Heart left ventricle (tissue), 16 donors: ENCODE measurements around the gene CNOT4. TPM values are rescaled to one million over a fixed set of nuclear protein-coding genes. Genes with fewer than 3 reads are reported as not detected.

Experiments
- ATAC-seq, 4 donors: fragments of 200-7000 bp; cut with Tn5 transposase; one replicate each; pipeline ENCODE4 v1.9.1; 2020 to 2022; ENCODE audit warnings: moderate library complexity in 4 of 4, mild to moderate bottlenecking in 3 of 4, moderate number of reproducible peaks in 1 of 4
- DNase-seq, 5 donors: peaks; one replicate each; pipeline ENCODE4 v3.0.0-alpha.2; 2020
- H3K27ac ChIP-seq, 12 donors: fragments of 200-600 bp; sonication (generic) in 4 of 12; one replicate each; pipeline versions ENCODE4 v1.5.0 to v1.8.0; 2016 to 2022; ENCODE audit warnings: mild to moderate bottlenecking in 2 of 12
- H3K27me3 ChIP-seq, 9 donors: fragments of 200-600 bp; sonication (generic) in 2 of 9; one replicate each; pipeline versions ENCODE4 v1.5.1 to v1.8.0; 2016 to 2022; ENCODE audit warnings: mild to moderate bottlenecking in 3 of 9
- H3K36me3 ChIP-seq, 9 donors: fragments of 200-600 bp; sonication (generic) in 2 of 9; one replicate each; pipeline versions ENCODE4 v1.5.0 to v1.8.0; 2018 to 2022; ENCODE audit warnings: mild to moderate bottlenecking in 2 of 9
- H3K4me1 ChIP-seq, 12 donors: fragments of 200-600 bp; sonication (generic) in 4 of 12; one replicate each; pipeline versions ENCODE4 v1.5.0 to v1.8.0; 2016 to 2022; ENCODE audit warnings: mild to moderate bottlenecking in 3 of 12
- H3K4me3 ChIP-seq, 12 donors: fragments of 200-600 bp; sonication (generic) in 4 of 12; one replicate each; pipeline versions ENCODE4 v1.5.0 to v1.8.0; 2017 to 2022; ENCODE audit warnings: mild to moderate bottlenecking in 9 of 12, moderate library complexity in 4 of 12
- H3K9me3 ChIP-seq, 12 donors: fragments of 200-600 bp; sonication (generic) in 4 of 12; one replicate each; pipeline versions ENCODE4 v1.5.0 to v1.8.0; 2016 to 2022; ENCODE audit warnings: mild to moderate bottlenecking in 1 of 12
- POLR2A ChIP-seq, 2 donors: fragments of 450-650 bp; IDR thresholded peaks; one replicate each; pipeline ENCODE4 v1.6.1; 2017; ENCODE audit warnings: antibody characterized with exemption in 2 of 2, mild to moderate bottlenecking in 2 of 2, moderate library complexity in 2 of 2
- WGBS, 4 donors: extraction: QIAGEN DNeasy Blood & Tissue Kit in 2 of 4; methylation state at CpG; one replicate each; pipeline versions ENCODE4 v1.1.5 to v1.1.7; 2013 to 2018; 5-methylcytosine and 5-hydroxymethylcytosine counted together
- intact Hi-C, 10 donors: fragments of 100-400 bp; cut with DNase I; formaldehyde crosslinking; loops; one replicate each; pipeline versions ENCODE4 v1.11.1 to v1.14.2; 2022
- polyA plus RNA-seq, 2 donors: library from polyadenylated mRNA; stranded (reverse); fragments of 200-250 nt; gene quantifications; one replicate each; pipeline ENCODE4 v1.2.3, GENCODE V29; 2013
- total RNA-seq, 9 donors: library from RNA; depleted of rRNA in 2 of 9; stranded (reverse); fragments of >200 nt in 2 of 9; fragmentation: NEBNext Ultra II Directional in 3 of 9; extraction: Animal tissue kit (Norgen Biotek cat#: 25700) in 3 of 9; gene quantifications; one replicate each; pipeline versions ENCODE4 v1.1.0 to v1.2.4, GENCODE V29; 2016 to 2023
- TF ChIP-seq, protein P1 (sequence below), 12 donors: fragments of 200-600 bp; sonication (generic) in 4 of 12; IDR thresholded peaks; one replicate each; pipeline versions ENCODE4 v1.5.0 to v1.8.0; 2018 to 2022; ENCODE audit warnings: antibody characterized with exemption in 12 of 12, mild to moderate bottlenecking in 5 of 12
- donor health status: ischemic (EF 13 %, LVEDD 7.1; RV severe dilation, severe dysfunction).
- donor health status: healthy with polysubstance abuse.
- donor health status: DM: no; HTN: yes; CAD: no.
- donor health status: DM: no; HTN: no; CAD: no.
- donor health status: ischemic (EF 25% LVEDD 6.9; RV normal size, moderate dysfunction).
- donor health status: ischemic (EF 25% LVEDD 5.7; RV mildly dilated, moderate dysfunction).
- donor health status: healthy.
- donor health status: DM: yes; HTN: yes; CAD: no.
- donor health status: ischemic (EF 35%, LVEDD 5.7; RV mildly dilated, moderate dysfunction).
- donor health status: nonischemic (EF 11% LVEDD 7.7; RV severe dilation, severe dysfunction).
- donor health status: DM: yes; HTN: yes; CAD: no.
- donor health status: PGD.
- donor health status: ischemic (EF 29% LVEDD 5.4; RV normal size, mild dysfunction).
- donor health status: nonischemic (EF 23%, LVEDD 6.1; RV moderate dilation, normal function).

Gene CNOT4
- total and polyA plus RNA-seq, 11 donors, result 7.9 to 29.2 (median 23.7) TPM

DNA sequence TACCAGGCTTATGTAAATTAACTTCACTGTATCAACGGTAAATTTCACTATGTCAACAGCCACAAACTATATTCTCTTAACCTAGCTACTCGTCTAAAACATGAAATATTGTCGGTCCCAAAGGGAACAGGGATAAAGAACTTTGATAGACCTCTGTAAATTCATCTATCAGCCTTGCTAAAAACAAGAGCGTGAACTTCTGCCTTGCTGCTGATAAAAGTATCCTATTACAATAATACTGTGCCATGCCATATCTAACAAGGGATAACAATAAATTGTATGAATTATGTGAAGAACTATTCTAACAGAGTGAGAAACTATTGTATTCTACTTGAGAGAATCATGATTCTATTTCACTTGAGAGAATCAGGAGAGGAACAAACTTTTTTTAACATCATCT lies 117.2 kb downstream of the CNOT4 start:
- 70 to 85% (median 78%) methylated on average over 4 of the region's 4 CpGs for WGBS, 4 donors
- H3K4me3 ChIP-seq, result no peak overlapping the region
- H3K36me3 ChIP-seq, result peaks cover 0 to 46% (median 38%) of the 10 kb centered on the region in 9 donors
- H3K27ac ChIP-seq, result no peak overlapping the region
- intact Hi-C loops, result no loop called here
- no peaks in the 10 kb centered on the region for H3K9me3 ChIP-seq
- DNase-seq, result no peak
- H3K4me1 ChIP-seq, result peaks cover 0 to 22% (median 10%) of the 10 kb centered on the region in 12 donors
- no peak for ATAC-seq
- TF ChIP-seq, protein P1, sequence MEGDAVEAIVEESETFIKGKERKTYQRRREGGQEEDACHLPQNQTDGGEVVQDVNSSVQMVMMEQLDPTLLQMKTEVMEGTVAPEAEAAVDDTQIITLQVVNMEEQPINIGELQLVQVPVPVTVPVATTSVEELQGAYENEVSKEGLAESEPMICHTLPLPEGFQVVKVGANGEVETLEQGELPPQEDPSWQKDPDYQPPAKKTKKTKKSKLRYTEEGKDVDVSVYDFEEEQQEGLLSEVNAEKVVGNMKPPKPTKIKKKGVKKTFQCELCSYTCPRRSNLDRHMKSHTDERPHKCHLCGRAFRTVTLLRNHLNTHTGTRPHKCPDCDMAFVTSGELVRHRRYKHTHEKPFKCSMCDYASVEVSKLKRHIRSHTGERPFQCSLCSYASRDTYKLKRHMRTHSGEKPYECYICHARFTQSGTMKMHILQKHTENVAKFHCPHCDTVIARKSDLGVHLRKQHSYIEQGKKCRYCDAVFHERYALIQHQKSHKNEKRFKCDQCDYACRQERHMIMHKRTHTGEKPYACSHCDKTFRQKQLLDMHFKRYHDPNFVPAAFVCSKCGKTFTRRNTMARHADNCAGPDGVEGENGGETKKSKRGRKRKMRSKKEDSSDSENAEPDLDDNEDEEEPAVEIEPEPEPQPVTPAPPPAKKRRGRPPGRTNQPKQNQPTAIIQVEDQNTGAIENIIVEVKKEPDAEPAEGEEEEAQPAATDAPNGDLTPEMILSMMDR (IDR thresholded peaks at IDR 0.05), result no peak
- TF ChIP-seq POLR2A (IDR thresholded peaks at IDR 0.05), result no peak
- no peaks in the 10 kb centered on the region for H3K27me3 ChIP-seq

DNA sequence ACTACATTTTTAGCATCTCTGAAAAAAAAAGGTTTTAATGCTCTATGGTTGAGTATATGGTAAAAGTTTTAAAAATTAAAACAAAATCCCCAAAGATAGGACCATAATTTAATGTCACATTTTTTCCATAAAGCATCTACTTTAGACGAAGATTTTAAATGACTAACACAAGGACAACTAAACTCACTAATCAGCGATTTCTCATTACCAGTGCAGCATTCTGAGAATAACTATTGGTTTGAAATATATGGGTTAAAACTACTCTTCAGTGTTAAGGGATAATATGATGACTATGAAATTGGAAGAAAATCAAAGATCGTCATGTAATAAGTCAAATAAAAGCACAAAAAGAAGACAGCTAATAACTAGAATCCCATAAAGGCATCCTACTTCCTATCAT lies 118.4 kb downstream of the CNOT4 start:
- H3K36me3 ChIP-seq, result peaks cover 0 to 50% (median 38%) of the 10 kb centered on the region in 9 donors
- intact Hi-C loops, result no loop called here
- WGBS, 4 donors, result 91 to 97% (median 92%) methylated on average over 3 of the region's 3 CpGs
- H3K4me1 ChIP-seq, result peaks cover 0 to 22% (median 10%) of the 10 kb centered on the region in 12 donors
- DNase-seq (no peak), ATAC-seq (no peak)
- no peak overlapping the region for H3K4me3 ChIP-seq
- no peaks in the 10 kb centered on the region for H3K9me3 ChIP-seq
- TF ChIP-seq POLR2A (IDR thresholded peaks at IDR 0.05), result no peak
- TF ChIP-seq, protein P1 (IDR thresholded peaks at IDR 0.05), result no peak
- H3K27me3 ChIP-seq, result no peaks in the 10 kb centered on the region
- no peak overlapping the region for H3K27ac ChIP-seq

DNA sequence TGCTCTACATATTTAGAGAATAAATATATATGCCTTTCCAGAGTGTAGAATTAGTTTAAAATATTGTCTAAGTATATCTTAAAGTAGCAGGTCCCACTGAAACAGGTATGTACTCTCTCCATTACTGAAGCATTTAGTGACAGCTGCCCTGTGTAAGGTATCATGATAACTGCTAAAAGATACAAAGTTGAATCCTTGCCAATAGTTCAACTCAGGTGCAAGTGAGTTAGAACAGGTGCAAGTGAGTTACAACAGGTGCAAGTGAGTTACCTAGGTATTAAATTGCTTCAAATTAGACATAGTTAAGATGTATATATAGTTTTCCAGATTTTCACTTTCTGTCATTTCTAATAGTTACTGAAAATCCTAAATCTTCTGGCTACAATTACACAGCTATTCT lies 119.1 kb downstream of the CNOT4 start:
- peaks cover 0 to 22% (median 10%) of the 10 kb centered on the region in 12 donors for H3K4me1 ChIP-seq
- intact Hi-C loops, result no loop called here
- TF ChIP-seq, protein P1 (IDR thresholded peaks at IDR 0.05), result no peak
- TF ChIP-seq POLR2A (IDR thresholded peaks at IDR 0.05), result no peak
- no peak for ATAC-seq
- H3K27me3 ChIP-seq, result no peaks in the 10 kb centered on the region
- H3K9me3 ChIP-seq, result no peaks in the 10 kb centered on the region
- no peak for DNase-seq
- no peak overlapping the region for H3K27ac ChIP-seq
- no peak overlapping the region for H3K4me3 ChIP-seq
- peaks cover 0 to 52% (median 37%) of the 10 kb centered on the region in 9 donors for H3K36me3 ChIP-seq

DNA sequence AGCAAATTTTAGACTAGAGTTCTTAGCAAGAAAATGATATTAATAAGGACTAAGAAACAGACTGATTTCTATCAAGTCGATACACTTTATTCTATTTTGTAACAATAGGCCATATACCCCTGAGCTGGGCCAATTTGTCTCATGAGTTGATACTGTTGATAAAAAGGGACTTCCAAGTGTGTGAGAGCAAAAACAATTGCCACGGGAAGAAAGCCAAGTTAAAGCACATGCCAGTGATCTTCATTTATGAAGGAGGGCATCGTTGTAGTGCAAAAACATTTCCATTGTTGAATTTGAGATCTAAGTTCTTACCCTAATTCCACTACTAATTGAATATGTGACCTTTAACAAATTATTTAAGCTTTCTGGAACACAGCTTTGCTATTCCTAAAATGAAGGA lies 119.9 kb downstream of the CNOT4 start:
- H3K4me1 ChIP-seq, result peaks cover 0 to 28% (median 12%) of the 10 kb centered on the region in 12 donors
- H3K9me3 ChIP-seq, result no peaks in the 10 kb centered on the region
- TF ChIP-seq POLR2A (IDR thresholded peaks at IDR 0.05), result no peak
- TF ChIP-seq, protein P1 (IDR thresholded peaks at IDR 0.05), result no peak
- peaks cover 0 to 44% (median 29%) of the 10 kb centered on the region in 9 donors for H3K36me3 ChIP-seq
- DNase-seq, result no peak
- 22 to 33% (median 30%) methylated on average over 3 of the region's 3 CpGs for WGBS, 4 donors
- no peak overlapping the region for H3K4me3 ChIP-seq
- H3K27ac ChIP-seq, result no peak overlapping the region
- H3K27me3 ChIP-seq, result no peaks in the 10 kb centered on the region
- intact Hi-C loops, result loop anchor here in 1 of 10 donors (2.0 kb wide), 1 partner anchor 17 kb away; no protein-coding TSS in a partner anchor
- no peak for ATAC-seq
